Heart right ventricle (tissue), 16 donors: ENCODE data around the gene PRM1. TPM values are rescaled to one million over a fixed set of nuclear protein-coding genes. Genes with fewer than 3 reads are reported as not detected.

Experiments
- ATAC-seq, 8 donors: fragments of 200-7000 bp; cut with Tn5 transposase; one replicate each; pipeline ENCODE4 v1.9.1; 2020; ENCODE audit warnings: mild to moderate bottlenecking in 8 of 8, moderate library complexity in 8 of 8, moderate number of reproducible peaks in 1 of 8
- DNase-seq, 2 donors: peaks; one replicate each; pipeline ENCODE4 v3.0.0-alpha.2; 2020
- H3K27ac ChIP-seq, 10 donors: fragments of 200-600 bp; sonication (generic) in 2 of 10; one replicate each; pipeline versions ENCODE4 v1.5.0 to v1.8.0; 2020 to 2022; ENCODE audit warnings: mild to moderate bottlenecking in 3 of 10
- H3K27me3 ChIP-seq, 7 donors: fragments of 200-600 bp; one replicate each; pipeline ENCODE4 v1.8.0; 2021 to 2022; ENCODE audit warnings: mild to moderate bottlenecking in 2 of 7
- H3K36me3 ChIP-seq, 9 donors: fragments of 200-600 bp; sonication (generic) in 1 of 9; one replicate each; pipeline versions ENCODE4 v1.5.0 to v1.8.0; 2020 to 2022; ENCODE audit warnings: mild to moderate bottlenecking in 2 of 9
- H3K4me1 ChIP-seq, 9 donors: fragments of 200-600 bp; sonication (generic) in 1 of 9; one replicate each; pipeline versions ENCODE4 v1.5.0 to v1.8.0; 2020 to 2022; ENCODE audit warnings: mild to moderate bottlenecking in 4 of 9
- H3K4me3 ChIP-seq, 10 donors: fragments of 200-600 bp; sonication (generic) in 2 of 10; one replicate each; pipeline versions ENCODE4 v1.5.0 to v1.8.0; 2020 to 2022; ENCODE audit warnings: mild to moderate bottlenecking in 7 of 10, moderate library complexity in 2 of 10
- H3K9me3 ChIP-seq, 11 donors: fragments of 200-600 bp in 10 of 11; sonication (generic) in 2 of 11; one replicate each; pipeline versions ENCODE4 v1.5.0 to v1.8.0; 2013 to 2022; ENCODE audit warnings: mild to moderate bottlenecking in 2 of 11, control low read depth in 1 of 11, moderate library complexity in 1 of 11
- WGBS, 2 donors: extraction: QIAGEN DNeasy Blood & Tissue Kit; methylation state at CpG; one replicate each; pipeline ENCODE4 v1.1.7; 2013; ENCODE audit warnings: inconsistent platforms in 1 of 2; 5-methylcytosine and 5-hydroxymethylcytosine counted together
- intact Hi-C, 10 donors: fragments of 100-400 bp; cut with DNase I; formaldehyde crosslinking; loops; one replicate each; pipeline versions ENCODE4 v1.11.1 to v1.14.2; 2022
- polyA plus RNA-seq, 2 donors: library from polyadenylated mRNA; stranded (reverse); fragments of 200-250 nt; gene quantifications; one replicate each; pipeline ENCODE4 v1.2.3, GENCODE V29; 2013
- total RNA-seq, 10 donors: library from RNA; stranded (reverse); fragmentation: NEBNext Ultra II Directional in 3 of 10; extraction: Animal tissue kit (Norgen Biotek cat#: 25700) in 3 of 10; gene quantifications; one replicate each; pipeline versions ENCODE4 v1.2.1 to v1.2.4, GENCODE V29; 2021 to 2023
- TF ChIP-seq, protein P1 (sequence below), 9 donors: fragments of 200-600 bp; sonication (generic) in 2 of 9; IDR thresholded peaks; one replicate each; pipeline versions ENCODE4 v1.5.0 to v1.8.0; 2021 to 2022; ENCODE audit warnings: antibody characterized with exemption in 9 of 9, mild to moderate bottlenecking in 5 of 9, moderate library complexity in 1 of 9
- donor health status: Arrhythmogenic right ventricular cardiomyopathy.
- donor health status: ischemic (EF 13 %, LVEDD 7.1; RV severe dilation, severe dysfunction).
- donor health status: healthy with polysubstance abuse.
- donor health status: DM: no; HTN: yes; CAD: no.
- donor health status: DM: no; HTN: no; CAD: no.
- donor health status: ischemic (EF 25% LVEDD 6.9; RV normal size, moderate dysfunction).
- donor health status: ischemic (EF 25% LVEDD 5.7; RV mildly dilated, moderate dysfunction).
- donor health status: healthy.
- donor health status: DM: yes; HTN: yes; CAD: no.
- donor health status: Ischemic cardiomyopathy.
- donor health status: ischemic (EF 35%, LVEDD 5.7; RV mildly dilated, moderate dysfunction).
- donor health status: nonischemic (EF 11% LVEDD 7.7; RV severe dilation, severe dysfunction).
- donor health status: DM: yes; HTN: yes; CAD: no.
- donor health status: PGD.
- donor health status: ischemic (EF 29% LVEDD 5.4; RV normal size, mild dysfunction).
- donor health status: nonischemic (EF 23%, LVEDD 6.1; RV moderate dilation, normal function).

The PRM1 gene
- total and polyA plus RNA-seq, 12 donors: not detected

- Histone ChIP-seq H3K4me1 (peaks cover 0 to 17% (median 0%) of the 10 kb centered on the region in 9 donors), H3K27ac (no peak overlapping the region), H3K27me3 (no peaks in the 10 kb centered on the region), H3K4me3 (no peak overlapping the region), H3K36me3 (no peaks in the 10 kb centered on the region), H3K9me3 (no peaks in the 10 kb centered on the region)
- TF ChIP-seq, protein P1, sequence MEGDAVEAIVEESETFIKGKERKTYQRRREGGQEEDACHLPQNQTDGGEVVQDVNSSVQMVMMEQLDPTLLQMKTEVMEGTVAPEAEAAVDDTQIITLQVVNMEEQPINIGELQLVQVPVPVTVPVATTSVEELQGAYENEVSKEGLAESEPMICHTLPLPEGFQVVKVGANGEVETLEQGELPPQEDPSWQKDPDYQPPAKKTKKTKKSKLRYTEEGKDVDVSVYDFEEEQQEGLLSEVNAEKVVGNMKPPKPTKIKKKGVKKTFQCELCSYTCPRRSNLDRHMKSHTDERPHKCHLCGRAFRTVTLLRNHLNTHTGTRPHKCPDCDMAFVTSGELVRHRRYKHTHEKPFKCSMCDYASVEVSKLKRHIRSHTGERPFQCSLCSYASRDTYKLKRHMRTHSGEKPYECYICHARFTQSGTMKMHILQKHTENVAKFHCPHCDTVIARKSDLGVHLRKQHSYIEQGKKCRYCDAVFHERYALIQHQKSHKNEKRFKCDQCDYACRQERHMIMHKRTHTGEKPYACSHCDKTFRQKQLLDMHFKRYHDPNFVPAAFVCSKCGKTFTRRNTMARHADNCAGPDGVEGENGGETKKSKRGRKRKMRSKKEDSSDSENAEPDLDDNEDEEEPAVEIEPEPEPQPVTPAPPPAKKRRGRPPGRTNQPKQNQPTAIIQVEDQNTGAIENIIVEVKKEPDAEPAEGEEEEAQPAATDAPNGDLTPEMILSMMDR (IDR thresholded peaks at IDR 0.05): no peak
- ATAC-seq (no peak), DNase-seq (no peak)
- WGBS, 2 donors: 84 to 86% methylated on average over 5 of the region's 5 CpGs
- intact Hi-C loops: no loop called here
Observed at GRCh38 chr16:11245222-11245737, 35.9 kb downstream of the PRM1 start.

DNA sequence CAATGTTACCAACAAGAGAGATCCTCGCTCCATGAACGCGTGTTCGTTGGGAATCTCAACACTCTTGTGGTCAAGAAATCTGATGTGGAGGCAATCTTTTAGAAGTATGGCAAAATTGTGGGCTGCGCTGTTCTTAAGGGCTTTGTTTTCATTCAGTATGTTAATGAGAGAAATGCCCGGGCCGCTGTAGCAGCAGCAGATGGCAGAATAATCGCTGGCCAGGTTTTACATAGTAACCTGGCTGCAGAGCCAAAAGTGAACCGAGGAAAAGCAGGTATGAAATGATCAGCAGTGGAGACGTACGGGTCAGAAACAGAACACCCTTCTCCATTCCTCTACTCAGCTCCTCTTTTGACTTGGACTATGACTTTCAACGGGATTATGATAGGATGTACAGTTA, 38.5 kb downstream of the PRM1 start:
- TF ChIP-seq, protein P1 (IDR thresholded peaks at IDR 0.05): no peak
- H3K9me3 ChIP-seq: no peaks in the 10 kb centered on the region
- intact Hi-C loops: no loop called here
- ATAC-seq (no peak), DNase-seq (no peak)
- H3K4me1 ChIP-seq: peaks cover 0 to 22% (median 0%) of the 10 kb centered on the region in 9 donors
- H3K27ac ChIP-seq: no peak overlapping the region
- no peaks in the 10 kb centered on the region for H3K36me3 ChIP-seq
- 77 to 81% methylated on average over 12 of the region's 12 CpGs for WGBS, 2 donors
- H3K27me3 ChIP-seq: no peaks in the 10 kb centered on the region
- no peak overlapping the region for H3K4me3 ChIP-seq

GRCh38 chr16:11241480-11242204, 39.5 kb downstream of the PRM1 start:
- H3K27ac ChIP-seq: peak overlapping the region in 4 of 10 donors; percentile 73 to 85 (median 82)
- H3K9me3 ChIP-seq: no peaks in the 10 kb centered on the region
- TF ChIP-seq, protein P1 (IDR thresholded peaks at IDR 0.05): no peak
- no peaks in the 10 kb centered on the region for H3K36me3 ChIP-seq
- H3K4me1 ChIP-seq: peaks cover 0 to 27% (median 0%) of the 10 kb centered on the region in 9 donors
- no peak for DNase-seq
- H3K4me3 ChIP-seq: no peak overlapping the region
- ATAC-seq: no peak
- intact Hi-C loops: no loop called here
- 92% methylated on average over 5 of the region's 5 CpGs for WGBS, 2 donors
- H3K27me3 ChIP-seq: no peaks in the 10 kb centered on the region

DNA sequence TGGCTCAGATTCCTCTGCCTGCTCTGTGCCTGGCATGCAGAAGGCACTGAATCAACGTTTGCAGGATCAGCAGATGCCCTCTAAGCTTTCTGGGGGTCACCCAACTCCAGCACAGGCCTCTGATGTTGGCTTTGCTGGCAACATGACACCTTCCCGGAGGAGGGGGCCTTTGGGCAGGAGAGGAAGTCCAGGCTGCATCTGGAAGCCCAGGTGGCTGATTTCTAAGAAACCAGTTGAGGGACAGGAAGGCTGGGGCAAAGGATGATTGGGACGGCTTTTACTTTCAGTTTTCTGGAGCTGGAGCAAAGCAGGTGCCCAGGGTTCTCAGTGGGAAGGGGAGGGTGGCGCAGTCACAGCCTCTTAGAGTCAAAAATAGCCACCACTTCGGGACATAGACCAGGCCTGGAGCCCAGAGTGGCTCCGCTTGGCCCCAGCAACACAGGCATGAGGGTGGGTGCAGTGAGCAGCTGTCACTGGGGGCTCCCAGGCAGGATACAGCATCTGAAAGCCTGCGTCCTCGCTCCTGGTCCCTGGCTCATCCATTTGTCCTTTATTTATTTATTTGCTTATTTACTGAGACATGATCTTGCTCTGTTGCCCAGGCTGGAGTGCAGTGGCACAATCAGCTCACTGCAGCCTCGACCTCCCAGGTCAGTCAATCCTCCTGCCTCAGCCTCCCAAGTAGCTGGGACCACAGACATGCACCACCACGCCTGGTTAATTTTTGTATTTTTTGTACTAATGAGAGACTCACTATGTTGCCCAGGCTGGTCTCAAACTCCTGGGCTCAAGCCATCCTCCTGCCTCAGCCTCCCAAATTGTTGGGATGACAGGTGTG, 40.3 kb downstream of the PRM1 start:
- TF ChIP-seq, protein P1 (IDR thresholded peaks at IDR 0.05): no peak
- Histone ChIP-seq H3K27ac (peak overlapping the region in 9 of 10 donors; percentile 31 to 85 (median 77)), H3K4me3 (peak overlapping the region in 4 of 10 donors; percentile 6 to 27 (median 20)), H3K9me3 (no peaks in the 10 kb centered on the region), H3K27me3 (no peaks in the 10 kb centered on the region), H3K4me1 (peaks cover 0 to 26% (median 0%) of the 10 kb centered on the region in 9 donors), H3K36me3 (no peaks in the 10 kb centered on the region)
- DNase-seq (peak; percentile 44 to 47), ATAC-seq (peak; percentile 84 to 97 (median 94))
- intact Hi-C loops: no loop called here
- 47 to 55% methylated on average over 10 of the region's 10 CpGs for WGBS, 2 donors
